Neural progenitor cell (in vitro differentiated cells): ENCODE measurements around the gene AQP12B.

ENCODE experiments used
- EZH2 ChIP-seq: fragments of 200-600 bp; sonication (generic); IDR thresholded peaks from 2 replicates; pipeline ENCODE4 v1.6.1; 2017; ENCODE audit warnings: antibody characterized with exemption, mild to moderate bottlenecking, moderate library complexity
- TF ChIP-seq, protein P1 (sequence below): fragments of 200-600 bp; sonication (generic); IDR thresholded peaks from 2 replicates; pipeline ENCODE4 v1.5.1; 2017; ENCODE audit warnings: antibody characterized with exemption, mild to moderate bottlenecking

DNA sequence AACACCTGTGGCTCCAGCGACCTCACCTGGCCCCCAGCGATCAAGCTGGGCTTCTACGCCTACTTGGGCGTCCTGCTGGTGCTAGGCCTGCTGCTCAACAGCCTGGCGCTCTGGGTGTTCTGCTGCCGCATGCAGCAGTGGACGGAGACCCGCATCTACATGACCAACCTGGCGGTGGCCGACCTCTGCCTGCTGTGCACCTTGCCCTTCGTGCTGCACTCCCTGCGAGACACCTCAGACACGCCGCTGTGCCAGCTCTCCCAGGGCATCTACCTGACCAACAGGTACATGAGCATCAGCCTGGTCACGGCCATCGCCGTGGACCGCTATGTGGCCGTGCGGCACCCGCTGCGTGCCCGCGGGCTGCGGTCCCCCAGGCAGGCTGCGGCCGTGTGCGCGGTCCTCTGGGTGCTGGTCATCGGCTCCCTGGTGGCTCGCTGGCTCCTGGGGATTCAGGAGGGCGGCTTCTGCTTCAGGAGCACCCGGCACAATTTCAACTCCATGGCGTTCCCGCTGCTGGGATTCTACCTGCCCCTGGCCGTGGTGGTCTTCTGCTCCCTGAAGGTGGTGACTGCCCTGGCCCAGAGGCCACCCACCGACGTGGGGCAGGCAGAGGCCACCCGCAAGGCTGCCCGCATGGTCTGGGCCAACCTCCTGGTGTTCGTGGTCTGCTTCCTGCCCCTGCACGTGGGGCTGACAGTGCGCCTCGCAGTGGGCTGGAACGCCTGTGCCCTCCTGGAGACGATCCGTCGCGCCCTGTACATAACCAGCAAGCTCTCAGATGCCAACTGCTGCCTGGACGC, 52.5 kb downstream of the AQP12B start:
- TF ChIP-seq, protein P1, sequence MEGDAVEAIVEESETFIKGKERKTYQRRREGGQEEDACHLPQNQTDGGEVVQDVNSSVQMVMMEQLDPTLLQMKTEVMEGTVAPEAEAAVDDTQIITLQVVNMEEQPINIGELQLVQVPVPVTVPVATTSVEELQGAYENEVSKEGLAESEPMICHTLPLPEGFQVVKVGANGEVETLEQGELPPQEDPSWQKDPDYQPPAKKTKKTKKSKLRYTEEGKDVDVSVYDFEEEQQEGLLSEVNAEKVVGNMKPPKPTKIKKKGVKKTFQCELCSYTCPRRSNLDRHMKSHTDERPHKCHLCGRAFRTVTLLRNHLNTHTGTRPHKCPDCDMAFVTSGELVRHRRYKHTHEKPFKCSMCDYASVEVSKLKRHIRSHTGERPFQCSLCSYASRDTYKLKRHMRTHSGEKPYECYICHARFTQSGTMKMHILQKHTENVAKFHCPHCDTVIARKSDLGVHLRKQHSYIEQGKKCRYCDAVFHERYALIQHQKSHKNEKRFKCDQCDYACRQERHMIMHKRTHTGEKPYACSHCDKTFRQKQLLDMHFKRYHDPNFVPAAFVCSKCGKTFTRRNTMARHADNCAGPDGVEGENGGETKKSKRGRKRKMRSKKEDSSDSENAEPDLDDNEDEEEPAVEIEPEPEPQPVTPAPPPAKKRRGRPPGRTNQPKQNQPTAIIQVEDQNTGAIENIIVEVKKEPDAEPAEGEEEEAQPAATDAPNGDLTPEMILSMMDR: no peak
- TF ChIP-seq EZH2: no peak
